ENCODE results near the gene NOC3L.

DNA sequence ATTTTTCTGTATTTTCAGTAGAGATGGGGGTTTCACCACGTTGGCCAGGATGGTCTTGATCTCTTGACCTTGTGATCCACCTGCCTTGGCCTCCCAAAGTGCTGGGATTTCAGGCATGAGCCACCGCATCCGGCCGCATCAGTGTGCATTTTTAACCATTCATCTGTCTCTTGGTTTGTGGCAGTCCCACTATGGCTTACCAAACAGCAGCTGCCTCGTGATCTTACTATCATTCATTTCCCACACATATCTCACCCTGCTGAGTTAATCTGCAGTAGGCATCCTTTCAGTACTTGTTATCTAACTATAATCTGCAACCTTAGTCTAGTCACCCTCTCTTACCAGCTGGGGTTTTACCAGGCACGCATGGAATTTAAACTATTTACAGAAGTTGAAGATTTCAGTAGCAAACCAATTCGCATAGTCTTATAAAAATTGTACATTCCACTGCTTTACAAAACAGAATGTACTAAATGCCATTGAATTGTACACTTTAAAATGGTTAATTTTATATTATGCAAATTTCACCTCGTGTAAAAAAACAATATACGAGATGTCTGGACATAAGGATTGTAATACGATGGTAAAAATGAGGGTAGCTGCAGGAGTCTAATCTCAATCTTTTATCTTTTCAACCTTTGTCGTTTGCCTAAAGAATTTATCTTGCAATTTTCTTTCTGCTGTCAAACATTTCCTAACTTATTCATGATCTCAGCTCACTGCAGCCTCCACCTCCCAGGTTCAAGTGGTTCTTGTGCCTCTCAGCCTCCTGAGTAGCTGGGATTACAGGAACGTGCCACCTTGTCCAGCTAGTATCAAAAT, 35.0 kb upstream of the NOC3L start:
- TF ChIP-seq, protein P1, sequence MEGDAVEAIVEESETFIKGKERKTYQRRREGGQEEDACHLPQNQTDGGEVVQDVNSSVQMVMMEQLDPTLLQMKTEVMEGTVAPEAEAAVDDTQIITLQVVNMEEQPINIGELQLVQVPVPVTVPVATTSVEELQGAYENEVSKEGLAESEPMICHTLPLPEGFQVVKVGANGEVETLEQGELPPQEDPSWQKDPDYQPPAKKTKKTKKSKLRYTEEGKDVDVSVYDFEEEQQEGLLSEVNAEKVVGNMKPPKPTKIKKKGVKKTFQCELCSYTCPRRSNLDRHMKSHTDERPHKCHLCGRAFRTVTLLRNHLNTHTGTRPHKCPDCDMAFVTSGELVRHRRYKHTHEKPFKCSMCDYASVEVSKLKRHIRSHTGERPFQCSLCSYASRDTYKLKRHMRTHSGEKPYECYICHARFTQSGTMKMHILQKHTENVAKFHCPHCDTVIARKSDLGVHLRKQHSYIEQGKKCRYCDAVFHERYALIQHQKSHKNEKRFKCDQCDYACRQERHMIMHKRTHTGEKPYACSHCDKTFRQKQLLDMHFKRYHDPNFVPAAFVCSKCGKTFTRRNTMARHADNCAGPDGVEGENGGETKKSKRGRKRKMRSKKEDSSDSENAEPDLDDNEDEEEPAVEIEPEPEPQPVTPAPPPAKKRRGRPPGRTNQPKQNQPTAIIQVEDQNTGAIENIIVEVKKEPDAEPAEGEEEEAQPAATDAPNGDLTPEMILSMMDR (IDR thresholded peaks at IDR 0.05), result no peak
- TF ChIP-seq POLR2A (IDR thresholded peaks at IDR 0.05), result no peak
